Measurements from ENCODE around the gene TTC7B. TPM values are rescaled to one million over a fixed set of nuclear protein-coding genes. Genes with fewer than 3 reads are reported as not detected.

TTC7B gene
- total and polyA plus RNA-seq, 7 donors = 18.9 to 97.0 (median 59.0) TPM

GRCh38 chr14:90742252-90742651, 74.0 kb downstream of the TTC7B start:
- ATAC-seq = no peak
- peak overlapping the region; percentile 63 for H3K27ac ChIP-seq

GRCh38 chr14:90741682-90741946, 74.6 kb downstream of the TTC7B start:
- no peak for ATAC-seq
- Histone ChIP-seq H3K36me3 (ENCODE audit: insufficient read depth in 1 of 2, low read depth in 1 of 2) (peaks cover 0 to 4% of the 10 kb centered on the region in 2 donors), H3K9me3 (no peaks in the 10 kb centered on the region), H3K4me3 (no peak overlapping the region), H3K4me1 (peaks cover 40% of the 10 kb centered on the region), H3K27ac (peak overlapping the region; percentile 63), H3K27me3 (ENCODE audit: insufficient read depth in 3 of 3, low read length in 2 of 3) (no peaks in the 10 kb centered on the region)
- intact Hi-C loops (cut with DNase I) = no loop called here
- WGBS, 3 donors = 92 to 97% (median 92%) methylated on average over 2 of the region's 2 CpGs
- TF ChIP-seq CTCF (IDR thresholded peaks at IDR 0.05) = no peak
- no peak for DNase-seq

More at GRCh38 chr14:90742252-90742651, 74.0 kb downstream of the TTC7B start:
- intact Hi-C loops (cut with DNase I) = no loop called here
- Histone ChIP-seq H3K9me3 (no peaks in the 10 kb centered on the region), H3K36me3 (ENCODE audit: insufficient read depth in 1 of 2, low read depth in 1 of 2) (peaks cover 0 to 4% of the 10 kb centered on the region in 2 donors), H3K4me1 (peaks cover 40% of the 10 kb centered on the region), H3K27me3 (ENCODE audit: insufficient read depth in 3 of 3, low read length in 2 of 3) (no peaks in the 10 kb centered on the region), H3K4me3 (no peak overlapping the region)
- 89 to 98% (median 92%) methylated on average over 2 of the region's 2 CpGs for WGBS, 3 donors
- TF ChIP-seq CTCF (IDR thresholded peaks at IDR 0.05) = no peak
- no peak for DNase-seq

GRCh38 chr14:90740946-90741681, 75.1 kb downstream of the TTC7B start:
- no peaks in the 10 kb centered on the region for H3K27me3 ChIP-seq (ENCODE audit: insufficient read depth in 3 of 3, low read length in 2 of 3)
- DNase-seq (no peak), ATAC-seq (no peak)
- no peak overlapping the region for H3K4me3 ChIP-seq
- H3K27ac ChIP-seq = peak overlapping the region; percentile 92
- intact Hi-C loops (cut with DNase I) = no loop called here
- no peak for TF ChIP-seq CTCF (IDR thresholded peaks at IDR 0.05)
- no peaks in the 10 kb centered on the region for H3K9me3 ChIP-seq
- peaks cover 40% of the 10 kb centered on the region for H3K4me1 ChIP-seq
- H3K36me3 ChIP-seq (ENCODE audit: insufficient read depth in 1 of 2, low read depth in 1 of 2) = peaks cover 0 to 4% of the 10 kb centered on the region in 2 donors
- WGBS, 3 donors = 85 to 94% (median 90%) methylated on average over 12 of the region's 12 CpGs

DNA sequence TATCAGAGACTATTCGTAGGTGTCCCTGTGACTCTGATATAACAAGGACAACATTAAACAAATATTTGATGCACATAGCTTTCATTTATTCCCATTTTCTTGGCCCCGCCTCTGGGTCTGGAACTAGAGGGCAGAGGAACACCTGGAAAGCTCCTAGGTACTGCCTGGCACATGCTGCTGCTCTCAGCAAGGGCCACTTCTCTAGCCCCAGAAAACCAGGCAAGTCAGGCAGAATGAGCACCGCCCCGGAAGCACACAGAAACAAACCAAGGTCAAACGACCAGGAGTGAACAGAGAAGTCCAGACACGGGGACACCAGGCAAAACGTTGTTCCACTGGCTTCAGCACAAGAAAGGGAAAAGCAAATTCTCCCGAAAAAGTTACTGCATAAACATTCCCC, 76.1 kb downstream of the TTC7B start:
- peaks cover 0 to 4% of the 10 kb centered on the region in 2 donors for H3K36me3 ChIP-seq (ENCODE audit: insufficient read depth in 1 of 2, low read depth in 1 of 2)
- ATAC-seq = peak; percentile 12 to 45 (median 32)
- H3K4me3 ChIP-seq = peak overlapping the region; percentile 6
- H3K4me1 ChIP-seq = peaks cover 40% of the 10 kb centered on the region
- H3K27me3 ChIP-seq (ENCODE audit: insufficient read depth in 3 of 3, low read length in 2 of 3) = no peaks in the 10 kb centered on the region
- TF ChIP-seq CTCF (IDR thresholded peaks at IDR 0.05) = no peak
- no peaks in the 10 kb centered on the region for H3K9me3 ChIP-seq
- WGBS, 3 donors = 32 to 54% (median 38%) methylated on average over 8 of the region's 8 CpGs
- peak overlapping the region; percentile 92 for H3K27ac ChIP-seq
- no peak for DNase-seq
- intact Hi-C loops (cut with DNase I) = no loop called here

Data from psoas muscle (tissue), 8 donors.